Prostate gland (tissue), 2 donors: ENCODE measurements around the gene PCSK6. TPM values are rescaled to one million over a fixed set of nuclear protein-coding genes. Genes with fewer than 3 reads are reported as not detected.

Experiments
- DNase-seq: peaks from one replicate; pipeline ENCODE4 v3.0.0-alpha.2; 2019; ENCODE audit warnings: low spot score
- H3K27ac ChIP-seq, 2 donors: fragments of 200-600 bp; sonication (generic); 2 replicates each; pipeline ENCODE4 v1.5.1; 2017 to 2019
- H3K27me3 ChIP-seq: fragments of 200-600 bp; sonication (generic); replicated peaks from 2 replicates; pipeline ENCODE4 v1.5.1; 2019; ENCODE audit not compliant: insufficient read depth
- H3K36me3 ChIP-seq, 2 donors: fragments of 200-600 bp; sonication (generic); 1 replicate in 1 of 2; 2 replicates in 1 of 2; pipeline versions ENCODE4 v1.5.1 to v1.8.1; 2017 to 2019
- H3K4me1 ChIP-seq: fragments of 200-600 bp; sonication (generic); replicated peaks from 2 replicates; pipeline ENCODE4 v1.5.1; 2019
- H3K4me3 ChIP-seq, 2 donors: fragments of 200-600 bp; sonication (generic); 2 replicates each; pipeline ENCODE4 v1.5.1; 2017 to 2019
- H3K9me3 ChIP-seq: fragments of 200-600 bp; sonication (generic); 2 replicates; pipeline ENCODE4 v1.5.1; 2017
- POLR2A ChIP-seq: fragments of 450-650 bp; IDR thresholded peaks from one replicate; pipeline ENCODE4 v1.6.1; 2016; ENCODE audit warnings: antibody characterized with exemption, mild to moderate bottlenecking
- POLR2AphosphoS5 ChIP-seq: sonication (generic); formaldehyde crosslinking; IDR thresholded peaks from one replicate; pipeline ENCODE4 v1.6.1; 2017; ENCODE audit warnings: antibody characterized with exemption
- WGBS: methylation state at CpG from one replicate; pipeline ENCODE4 v1.1.5; 2018; 5-methylcytosine and 5-hydroxymethylcytosine counted together
- intact Hi-C: fragments of 100-400 bp; cut with DNase I; formaldehyde crosslinking; loops from one replicate; pipeline ENCODE4 v1.14.2; 2022
- total RNA-seq, 2 donors: library from RNA; depleted of rRNA; stranded (reverse); fragments of >200 nt; gene quantifications; one replicate each; pipeline ENCODE4 v1.1.0, GENCODE V29; 2016
- TF ChIP-seq, protein P1 (sequence below), 4 experiments: fragments of 200-600 bp in 2 of 4; fragments of 450-650 bp in 2 of 4; sonication (generic) in 2 of 4; IDR thresholded peaks; 1 replicate in 3 of 4; 2 replicates in 1 of 4; pipeline ENCODE4 v1.5.1; 2016 to 2019; ENCODE audit warnings: antibody characterized with exemption in 4 of 4, mild to moderate bottlenecking in 2 of 4, moderate library complexity in 2 of 4

Gene PCSK6
- total RNA-seq, 2 donors from 2014 or later: 4.4 to 84.1 TPM

DNA sequence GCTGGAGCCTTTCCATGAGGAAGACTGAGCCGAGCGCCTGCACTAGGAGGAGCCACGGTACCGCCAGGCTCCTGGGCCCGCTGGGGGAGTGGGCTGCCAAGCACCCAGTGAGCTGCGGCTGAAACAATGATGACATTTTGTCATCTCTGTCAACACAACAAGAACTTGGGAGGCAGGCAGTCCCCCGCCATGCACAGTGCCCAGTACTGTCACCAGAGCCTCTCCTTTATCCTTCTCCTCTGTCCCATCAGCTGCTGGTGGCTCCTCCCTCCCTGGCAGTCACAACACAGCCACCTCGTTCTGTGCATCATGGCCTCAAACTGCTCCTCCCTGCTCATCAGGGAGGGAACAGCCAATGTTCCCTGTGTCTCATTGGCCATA lies 34.0 kb upstream of the PCSK6 start:
- no peak for DNase-seq
- Histone ChIP-seq H3K9me3 (no peaks in the 10 kb centered on the region), H3K27ac (no peak overlapping the region), H3K4me1 (peaks cover 3% of the 10 kb centered on the region), H3K27me3 (no peaks in the 10 kb centered on the region), H3K36me3 (no peaks in the 10 kb centered on the region), H3K4me3 (no peak overlapping the region)
- TF ChIP-seq POLR2AphosphoS5: no peak
- TF ChIP-seq, protein P1, sequence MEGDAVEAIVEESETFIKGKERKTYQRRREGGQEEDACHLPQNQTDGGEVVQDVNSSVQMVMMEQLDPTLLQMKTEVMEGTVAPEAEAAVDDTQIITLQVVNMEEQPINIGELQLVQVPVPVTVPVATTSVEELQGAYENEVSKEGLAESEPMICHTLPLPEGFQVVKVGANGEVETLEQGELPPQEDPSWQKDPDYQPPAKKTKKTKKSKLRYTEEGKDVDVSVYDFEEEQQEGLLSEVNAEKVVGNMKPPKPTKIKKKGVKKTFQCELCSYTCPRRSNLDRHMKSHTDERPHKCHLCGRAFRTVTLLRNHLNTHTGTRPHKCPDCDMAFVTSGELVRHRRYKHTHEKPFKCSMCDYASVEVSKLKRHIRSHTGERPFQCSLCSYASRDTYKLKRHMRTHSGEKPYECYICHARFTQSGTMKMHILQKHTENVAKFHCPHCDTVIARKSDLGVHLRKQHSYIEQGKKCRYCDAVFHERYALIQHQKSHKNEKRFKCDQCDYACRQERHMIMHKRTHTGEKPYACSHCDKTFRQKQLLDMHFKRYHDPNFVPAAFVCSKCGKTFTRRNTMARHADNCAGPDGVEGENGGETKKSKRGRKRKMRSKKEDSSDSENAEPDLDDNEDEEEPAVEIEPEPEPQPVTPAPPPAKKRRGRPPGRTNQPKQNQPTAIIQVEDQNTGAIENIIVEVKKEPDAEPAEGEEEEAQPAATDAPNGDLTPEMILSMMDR (IDR thresholded peaks at IDR 0.05): no peak
- no peak for TF ChIP-seq POLR2A
- intact Hi-C loops: no loop called here
- WGBS: 73% methylated on average over 8 of the region's 8 CpGs

- peaks cover 3% of the 10 kb centered on the region for H3K4me1 ChIP-seq
- no peak for DNase-seq
- intact Hi-C loops: no loop called here
- H3K27ac ChIP-seq: no peak overlapping the region
- WGBS: 88% methylated on average over 18 of the region's 18 CpGs
- H3K4me3 ChIP-seq: no peak overlapping the region
- H3K36me3 ChIP-seq: no peaks in the 10 kb centered on the region
- no peaks in the 10 kb centered on the region for H3K27me3 ChIP-seq
- TF ChIP-seq, protein P1 (IDR thresholded peaks at IDR 0.05): no peak
- TF ChIP-seq POLR2AphosphoS5 (no peak), POLR2A (no peak)
- no peaks in the 10 kb centered on the region for H3K9me3 ChIP-seq
These were observed 33.4 kb upstream of the PCSK6 start for GRCh38 chr15:101522621-101523559.

DNA sequence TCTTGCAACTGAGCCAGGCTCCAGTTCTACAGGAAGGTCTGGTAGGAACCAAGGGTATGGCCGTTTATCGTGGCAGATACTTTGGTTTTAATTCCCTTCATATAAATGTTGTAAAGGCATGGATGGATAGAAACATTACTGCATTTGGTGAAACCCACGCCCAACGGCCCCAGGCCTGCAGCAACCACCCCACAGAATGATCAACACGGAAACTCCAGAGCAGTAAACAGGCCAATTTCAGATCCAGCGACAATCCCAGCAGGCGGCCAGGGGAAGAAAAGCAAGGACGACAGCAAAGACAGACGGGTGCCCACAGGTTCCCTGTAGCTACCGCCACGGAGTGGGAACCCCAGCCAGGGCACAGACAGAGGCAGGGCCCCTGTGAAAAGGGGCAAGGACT lies 32.6 kb upstream of the PCSK6 start:
- H3K27me3 ChIP-seq: no peaks in the 10 kb centered on the region
- DNase-seq: no peak
- H3K4me1 ChIP-seq: no peaks in the 10 kb centered on the region
- H3K9me3 ChIP-seq: no peaks in the 10 kb centered on the region
- no peaks in the 10 kb centered on the region for H3K36me3 ChIP-seq
- H3K4me3 ChIP-seq: no peak overlapping the region
- H3K27ac ChIP-seq: no peak overlapping the region
- TF ChIP-seq, protein P1 (IDR thresholded peaks at IDR 0.05): no peak
- TF ChIP-seq POLR2A: no peak
- TF ChIP-seq POLR2AphosphoS5: no peak
- WGBS: 66% methylated on average over 11 of the region's 11 CpGs
- intact Hi-C loops: no loop called here

DNA sequence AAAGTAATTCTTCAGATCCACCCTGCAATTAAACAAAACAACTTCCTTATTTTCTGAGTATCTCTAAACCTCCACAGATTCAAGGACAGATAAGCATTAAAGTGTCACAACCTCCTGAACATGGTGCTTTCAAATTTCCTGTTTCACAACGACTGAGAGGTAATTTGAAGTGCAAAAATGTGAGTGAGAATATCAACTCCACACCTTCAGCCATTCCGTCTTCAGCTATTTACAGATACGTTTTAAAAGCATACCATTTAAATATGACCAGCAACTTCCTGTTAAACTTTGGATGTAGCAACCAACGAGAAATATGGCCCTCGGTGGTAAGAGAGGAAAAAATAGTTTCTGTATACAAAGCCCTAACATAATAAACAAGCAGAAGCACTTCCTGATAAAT lies 32.1 kb upstream of the PCSK6 start:
- H3K27ac ChIP-seq: no peak overlapping the region
- H3K36me3 ChIP-seq: no peaks in the 10 kb centered on the region
- no peaks in the 10 kb centered on the region for H3K27me3 ChIP-seq
- no peaks in the 10 kb centered on the region for H3K9me3 ChIP-seq
- WGBS: 15% methylated on average over 5 of the region's 5 CpGs
- TF ChIP-seq POLR2AphosphoS5 (no peak), POLR2A (no peak)
- TF ChIP-seq, protein P1 (IDR thresholded peaks at IDR 0.05): no peak
- H3K4me3 ChIP-seq: no peak overlapping the region
- no peaks in the 10 kb centered on the region for H3K4me1 ChIP-seq
- no peak for DNase-seq
- intact Hi-C loops: no loop called here

DNA sequence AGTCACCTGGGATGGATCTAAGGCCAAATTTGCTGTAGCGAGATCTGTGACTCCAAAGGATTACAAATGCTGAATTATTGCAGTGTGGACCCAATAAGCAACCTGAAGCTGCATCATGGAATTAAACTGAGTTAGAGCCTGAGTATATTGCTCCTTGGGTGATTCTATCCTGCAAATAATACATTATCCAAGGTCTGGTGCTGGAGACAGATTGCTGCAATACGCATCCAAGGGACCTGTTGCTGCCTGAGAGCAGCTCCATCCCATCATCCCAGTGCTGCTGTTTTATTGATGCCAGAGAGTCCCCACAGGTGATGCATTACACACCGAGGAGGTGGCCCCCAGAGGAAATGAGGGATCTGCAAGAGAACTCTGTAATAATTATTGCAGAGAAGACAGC lies 31.6 kb upstream of the PCSK6 start:
- no peak for TF ChIP-seq POLR2AphosphoS5
- no peak for TF ChIP-seq POLR2A
- TF ChIP-seq, protein P1 (IDR thresholded peaks at IDR 0.05): no peak
- no peaks in the 10 kb centered on the region for H3K27me3 ChIP-seq
- H3K36me3 ChIP-seq: no peaks in the 10 kb centered on the region
- no peak for DNase-seq
- H3K4me1 ChIP-seq: no peaks in the 10 kb centered on the region
- 63% methylated on average over 3 of the region's 3 CpGs for WGBS
- H3K4me3 ChIP-seq: no peak overlapping the region
- no peaks in the 10 kb centered on the region for H3K9me3 ChIP-seq
- intact Hi-C loops: no loop called here
- no peak overlapping the region for H3K27ac ChIP-seq
